GM21528 (cell line): ENCODE results near the gene MTM1.

Source experiments
- ATAC-seq: cut with Tn5 transposase; IDR thresholded peaks from one replicate; pipeline ENCODE4 v1.9.1; 2021; ENCODE audit warnings: mild to moderate bottlenecking, moderate library complexity; ENCODE audit not compliant: unreplicated experiment, low FRiP score

Gene MTM1

DNA sequence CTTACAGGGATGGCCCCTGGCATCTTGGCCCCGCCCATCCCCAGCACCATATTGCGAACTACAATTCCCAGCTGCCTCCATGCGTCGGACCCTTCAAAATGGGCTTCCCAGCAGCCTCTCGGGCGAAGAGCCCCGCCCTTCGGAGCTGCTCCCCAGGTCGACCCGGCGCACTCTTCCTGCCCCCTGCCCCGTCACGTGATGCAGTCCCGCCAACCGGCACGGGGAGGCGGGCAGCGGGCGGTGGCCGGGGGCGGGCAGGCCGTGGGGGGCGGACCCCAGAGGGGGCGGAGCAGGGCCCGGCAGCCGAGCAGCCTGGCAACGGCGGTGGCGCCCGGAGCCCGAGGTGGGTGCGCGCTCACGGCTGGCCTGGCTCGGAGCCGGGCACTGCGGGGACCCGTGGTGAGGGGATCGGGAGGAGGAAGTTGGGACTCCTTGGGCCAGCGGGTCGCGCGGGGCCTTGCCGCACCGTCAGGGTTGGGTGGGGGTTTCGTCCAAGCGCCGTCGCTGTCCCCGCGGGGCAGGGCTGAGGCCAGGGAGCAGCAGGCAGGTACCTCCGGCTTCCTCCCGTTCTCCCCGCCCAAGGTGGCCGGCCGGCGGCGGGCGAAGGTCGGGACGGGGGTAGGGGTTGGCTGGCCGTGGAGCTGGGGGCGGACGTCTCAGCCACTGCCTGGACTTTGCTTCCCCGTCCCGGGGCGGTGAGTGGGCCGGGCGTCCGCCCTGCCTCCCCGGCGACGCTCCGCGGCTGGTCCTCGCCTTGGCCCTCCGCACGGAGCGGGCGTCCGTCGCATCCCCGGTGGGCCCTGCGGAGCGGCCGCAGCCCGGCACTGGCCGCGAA lies at the start of gene MTM1:
Gene MTM1 (plus strand): TSS at position 302 of the 835 bp plus-strand sequence. CDS start 23,994 bp downstream, outside the sequence.
- peak; percentile 93 for ATAC-seq

DNA sequence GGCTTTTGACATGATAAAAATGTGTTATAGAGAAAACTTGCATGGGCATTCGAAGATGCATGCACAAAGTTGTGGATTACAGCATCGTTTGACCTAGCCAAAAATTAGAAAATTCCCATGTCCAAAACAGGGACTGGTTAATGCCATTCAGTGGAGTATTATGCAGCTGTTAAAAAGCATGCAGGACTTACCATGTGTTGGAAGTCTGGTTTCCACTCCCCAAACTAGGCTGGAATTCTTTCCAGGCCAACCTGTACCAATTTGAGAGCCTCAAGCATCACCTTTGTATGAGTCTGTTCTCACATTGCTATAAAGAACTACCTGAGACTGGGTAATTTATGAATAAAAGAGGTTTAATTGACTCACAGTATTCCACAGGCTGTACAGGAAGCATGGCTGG lies 45.9 kb upstream of the MTM1 start:
- no peak for ATAC-seq

DNA sequence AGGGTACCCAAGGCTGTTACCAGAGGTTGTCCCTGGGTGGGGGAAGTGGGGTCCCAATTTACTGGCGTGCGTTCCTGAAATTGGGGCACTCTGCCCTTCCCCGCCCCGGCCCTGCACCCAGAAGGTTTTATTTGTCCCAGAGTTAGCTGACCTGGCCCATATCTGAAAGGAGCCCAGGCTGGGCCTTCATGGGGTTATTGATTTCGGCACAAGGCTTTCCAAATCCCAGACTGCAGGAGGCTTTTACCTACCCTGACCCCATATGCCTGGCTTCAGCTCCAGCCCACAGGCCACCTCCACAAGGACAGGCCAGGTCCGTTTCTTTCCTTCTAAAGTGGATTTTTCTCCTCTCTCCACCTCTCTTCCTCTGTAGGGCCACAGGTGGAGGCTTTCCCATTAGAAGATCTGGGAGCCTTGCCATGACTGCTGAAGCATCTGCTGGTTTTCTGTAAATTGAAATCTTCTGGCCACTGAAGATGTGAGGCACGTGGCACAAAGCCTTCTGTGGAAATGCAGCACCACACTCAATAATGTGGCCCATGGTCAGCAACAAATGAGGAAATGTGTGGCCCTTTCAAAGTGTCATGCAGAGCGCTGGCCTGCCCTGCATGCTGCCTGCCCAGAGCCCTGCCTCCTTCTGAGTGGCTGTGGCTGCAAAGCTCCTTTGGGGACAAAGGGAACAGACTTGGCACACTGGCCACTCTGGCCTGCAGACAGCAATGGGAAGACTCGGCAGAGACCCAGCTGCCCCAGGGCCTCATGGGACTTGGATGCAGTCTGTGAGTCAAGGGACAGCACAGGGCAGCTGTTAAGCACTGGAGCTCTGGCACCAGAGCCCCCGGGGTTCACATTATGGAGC lies 43.1 kb upstream of the MTM1 start:
- no peak for ATAC-seq

DNA sequence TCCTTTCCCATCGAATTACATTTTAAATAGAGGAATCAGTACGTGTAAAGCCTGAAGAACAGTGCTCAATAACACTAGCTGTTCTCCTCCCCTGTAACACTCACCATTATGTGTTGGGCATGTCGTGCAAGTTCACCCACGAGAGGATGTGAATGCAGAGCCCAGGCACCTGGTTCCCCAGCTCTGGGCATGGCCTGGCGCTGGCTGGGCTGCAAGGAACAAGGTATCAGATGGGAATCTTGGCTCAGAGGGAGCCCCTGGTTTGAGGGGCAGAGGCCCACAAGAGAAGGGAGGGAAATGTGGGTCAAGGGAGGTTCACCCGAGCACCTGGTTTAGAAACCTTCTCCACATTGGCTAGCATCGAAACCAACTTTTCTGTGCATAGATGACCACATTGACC lies 41.7 kb upstream of the MTM1 start:
- no peak for ATAC-seq

DNA sequence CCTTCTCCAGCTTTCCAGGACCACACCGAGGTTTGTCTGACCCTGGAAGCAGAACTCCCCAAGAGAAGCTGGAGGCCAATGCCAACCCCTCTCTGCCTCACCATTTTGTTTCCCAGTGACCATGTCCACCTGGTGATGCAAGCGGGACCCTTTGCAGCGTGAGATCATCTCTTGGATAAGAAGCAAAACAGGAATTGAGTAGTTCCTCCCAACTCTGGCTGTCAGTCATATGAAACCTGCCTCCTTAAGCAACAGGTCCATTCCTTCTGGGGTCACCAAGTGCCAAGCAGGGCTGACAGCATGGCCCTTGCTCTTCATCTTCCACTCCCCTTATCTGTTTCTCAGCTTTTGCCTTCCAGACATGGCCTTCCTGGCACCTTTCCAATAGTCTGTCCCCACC lies 41.3 kb upstream of the MTM1 start:
- ATAC-seq, result no peak

DNA sequence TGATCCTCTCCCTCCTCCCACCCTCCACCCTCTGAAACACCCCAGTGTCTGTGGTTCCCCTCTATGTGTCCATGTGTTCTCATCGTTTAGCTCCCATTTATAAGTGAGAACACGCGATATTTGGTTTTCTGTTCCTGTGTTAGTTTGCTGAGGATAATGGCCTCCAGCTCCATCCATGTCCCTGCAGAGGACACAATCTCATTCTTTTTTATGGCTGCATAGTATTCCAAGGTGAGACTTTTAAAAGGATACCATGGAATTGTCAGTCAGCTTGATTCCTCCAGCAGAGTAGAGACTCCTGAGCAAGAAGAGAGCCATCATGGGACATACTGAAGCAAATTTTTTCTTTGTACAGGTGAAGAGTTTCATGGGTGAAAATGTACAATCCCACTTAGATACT lies 38.8 kb upstream of the MTM1 start:
- ATAC-seq, result no peak

DNA sequence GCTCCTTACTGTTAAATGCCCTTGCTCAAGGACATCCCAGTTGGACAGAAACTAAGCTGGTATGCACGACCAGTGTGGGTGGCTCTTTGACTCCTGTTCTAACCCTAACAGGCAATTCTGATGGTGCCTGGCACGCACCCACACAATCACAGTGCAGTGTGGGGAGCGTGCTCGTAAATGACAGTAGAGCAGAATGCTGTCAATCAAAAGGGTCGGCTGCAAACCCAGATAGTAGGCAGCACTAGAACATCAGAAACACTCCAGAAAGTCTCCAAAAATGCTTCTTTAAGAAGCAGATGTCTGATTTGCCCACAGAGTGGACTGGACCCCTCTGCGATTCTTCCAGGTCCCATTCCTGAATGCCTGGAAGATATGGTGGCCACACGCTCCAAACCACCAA lies 37.6 kb upstream of the MTM1 start:
- ATAC-seq, result no peak

DNA sequence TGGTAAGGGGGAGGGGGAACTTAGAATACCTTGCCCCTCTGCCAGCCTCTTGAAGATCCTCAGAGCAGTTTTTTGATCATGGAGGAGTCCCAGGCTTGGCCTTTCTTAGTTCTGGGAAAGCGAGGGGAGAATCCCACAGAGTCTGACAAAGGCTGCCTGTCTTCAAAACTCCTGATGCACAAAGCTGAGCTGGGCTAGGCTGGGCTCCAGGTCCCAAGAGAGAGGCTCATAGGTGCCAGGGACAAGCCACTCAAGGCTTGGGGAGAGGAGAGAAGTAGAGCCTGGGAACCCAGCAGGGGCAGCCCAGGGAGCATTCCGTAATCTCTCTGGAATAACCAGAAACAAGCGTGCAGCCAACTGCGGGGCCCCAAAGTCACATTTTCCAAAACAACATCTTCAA lies 37.0 kb upstream of the MTM1 start:
- no peak for ATAC-seq

DNA sequence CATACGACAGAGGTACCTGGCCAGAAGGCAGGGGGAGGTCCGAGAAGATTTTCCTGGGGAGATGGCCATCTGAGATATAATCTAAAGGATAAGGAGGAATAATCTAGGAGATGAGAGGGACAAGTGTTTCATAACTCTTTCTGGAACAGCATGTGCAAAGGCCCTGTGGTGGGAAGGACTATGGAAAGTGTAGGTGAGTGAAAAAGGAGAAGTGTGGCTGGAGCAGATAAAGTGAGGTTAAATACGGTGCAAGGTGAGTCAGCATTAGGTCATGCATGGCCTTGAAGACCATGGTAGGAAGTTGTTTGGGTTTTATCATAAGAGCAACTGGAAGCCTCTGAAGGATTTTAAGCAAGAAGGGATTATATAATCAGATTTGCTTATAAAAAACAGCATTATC lies 34.6 kb upstream of the MTM1 start:
- no peak for ATAC-seq

DNA sequence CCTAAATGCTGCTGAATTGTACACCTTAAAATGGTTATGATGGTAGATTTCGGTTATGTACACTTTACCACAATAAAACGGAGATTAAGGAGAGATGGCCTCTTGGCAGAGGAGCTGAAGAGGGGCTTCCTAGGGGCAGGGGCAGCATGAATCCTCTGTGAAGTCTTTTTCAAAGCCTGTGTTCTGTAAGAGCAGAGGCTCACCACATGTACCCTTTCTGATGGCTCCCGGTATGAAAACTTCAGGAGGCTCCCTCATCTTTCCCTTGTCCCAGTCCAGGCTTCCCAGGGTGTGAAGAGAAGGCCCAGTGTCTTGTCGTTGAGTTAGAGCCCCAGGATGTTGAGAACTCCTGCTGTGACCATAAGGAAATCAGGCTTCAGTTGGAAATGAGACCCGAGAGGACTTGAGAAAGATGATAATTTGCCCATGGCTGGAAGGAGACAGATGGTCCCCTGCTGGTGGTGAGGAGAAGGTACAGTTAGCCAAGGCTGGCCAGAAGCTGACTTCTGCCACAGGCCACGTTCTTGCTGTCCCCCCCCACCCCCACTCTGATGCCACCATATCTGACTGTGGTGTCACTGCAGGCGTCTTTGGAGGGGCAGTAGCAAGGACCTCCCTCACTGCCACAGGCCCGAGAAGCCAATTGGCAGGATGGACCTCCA lies 31.8 kb upstream of the MTM1 start:
- no peak for ATAC-seq

DNA sequence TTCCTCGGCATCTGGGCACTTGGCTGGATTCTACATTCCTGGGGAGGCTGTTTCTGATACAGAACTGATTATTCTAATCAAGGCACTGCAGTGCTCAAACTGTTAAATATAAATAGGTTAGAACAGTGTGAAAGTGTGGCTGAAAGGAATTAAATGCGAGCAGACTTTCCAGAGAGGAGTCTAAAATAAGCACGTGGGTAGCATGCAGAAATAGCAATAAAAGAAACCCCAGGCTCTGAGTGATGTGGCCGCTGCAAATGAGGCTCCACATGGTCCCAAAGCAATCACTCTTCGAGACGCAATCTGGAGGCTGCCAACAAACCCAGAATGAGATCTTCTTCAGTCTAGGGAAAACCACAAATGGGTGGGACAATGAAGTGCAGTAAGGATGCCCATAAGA lies 30.6 kb upstream of the MTM1 start:
- no peak for ATAC-seq

DNA sequence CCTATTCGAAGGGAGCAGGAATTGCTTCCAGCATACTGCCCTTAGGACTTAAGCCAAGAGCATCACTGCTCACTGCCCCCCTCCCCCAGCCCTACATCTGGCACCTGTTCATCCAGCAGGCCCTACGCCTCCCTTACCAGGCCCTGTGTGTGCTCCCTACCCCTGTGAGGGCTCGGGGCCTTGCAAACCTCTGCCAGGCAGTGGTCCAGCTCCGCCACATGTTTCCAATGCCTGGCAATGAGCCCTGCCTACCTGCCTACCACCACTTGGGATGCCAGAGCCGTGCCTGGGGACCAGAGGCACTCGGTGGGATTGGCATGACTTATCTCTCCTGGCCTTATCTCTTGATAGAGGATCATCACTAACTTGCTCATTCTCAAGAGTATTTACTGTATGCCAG lies 27.5 kb upstream of the MTM1 start:
- ATAC-seq, result no peak

DNA sequence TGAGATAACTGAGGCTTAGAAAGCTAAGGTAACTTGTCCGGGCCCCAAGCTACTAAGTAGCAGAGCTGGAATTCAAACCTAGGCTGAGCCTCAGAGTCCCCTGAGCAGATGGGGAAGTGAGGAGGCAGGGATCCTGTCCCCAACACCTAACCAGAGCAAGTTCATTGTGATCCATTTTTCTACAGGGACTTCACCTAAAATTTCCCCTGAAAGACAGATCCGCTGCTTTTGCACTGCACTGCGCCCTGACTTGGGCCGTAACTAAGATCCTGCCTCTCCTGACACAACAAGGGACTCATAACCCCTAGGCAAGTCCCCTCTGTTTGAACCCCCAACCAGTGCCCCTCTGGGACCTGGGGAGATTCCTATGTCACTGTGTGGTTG lies 25.6 kb upstream of the MTM1 start:
- peak; percentile 41 for ATAC-seq

DNA sequence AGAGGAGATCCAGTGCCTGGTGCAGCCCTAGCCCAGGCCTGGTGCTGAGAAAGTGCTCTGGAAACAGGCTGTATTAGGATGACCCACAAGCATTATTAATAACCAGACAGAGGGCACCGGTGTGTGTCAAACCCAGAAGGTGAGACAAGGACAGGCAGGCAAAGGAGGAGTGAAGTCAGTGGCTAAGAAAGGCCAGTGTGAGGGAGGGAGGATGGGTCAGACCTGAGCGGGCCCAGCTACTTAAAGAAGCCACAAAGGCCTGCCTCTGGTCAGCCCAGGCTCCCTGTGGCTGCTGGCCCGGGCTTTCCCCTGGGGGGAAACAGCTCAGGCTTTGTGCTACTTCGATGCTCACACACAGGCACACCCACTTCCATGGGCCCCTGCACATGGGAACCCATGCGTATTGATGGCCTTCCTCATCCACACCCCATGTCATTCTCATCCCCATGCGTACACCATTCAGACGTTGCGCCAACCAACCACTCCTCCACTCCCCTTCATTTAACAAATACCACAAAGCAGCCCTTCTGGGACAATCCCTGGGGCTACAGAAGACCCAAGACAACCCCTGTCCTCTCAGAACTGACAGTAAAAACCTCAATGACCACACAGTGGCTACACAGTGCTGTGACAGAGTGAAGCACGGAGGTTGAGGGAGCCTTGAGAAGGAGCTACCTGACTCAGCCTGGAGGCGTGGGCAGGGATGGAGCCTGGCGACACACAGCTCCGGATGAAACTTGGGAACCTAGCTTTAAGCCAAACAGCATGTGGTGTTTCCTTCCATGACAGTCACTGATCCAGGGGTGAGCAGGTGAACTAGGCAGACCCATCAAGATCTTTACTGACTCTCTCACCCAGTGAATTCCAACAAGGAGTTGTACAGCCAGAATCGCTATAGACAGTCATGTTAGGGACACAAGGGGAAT lies 24.9 kb upstream of the MTM1 start:
- peak; percentile 50 for ATAC-seq

DNA sequence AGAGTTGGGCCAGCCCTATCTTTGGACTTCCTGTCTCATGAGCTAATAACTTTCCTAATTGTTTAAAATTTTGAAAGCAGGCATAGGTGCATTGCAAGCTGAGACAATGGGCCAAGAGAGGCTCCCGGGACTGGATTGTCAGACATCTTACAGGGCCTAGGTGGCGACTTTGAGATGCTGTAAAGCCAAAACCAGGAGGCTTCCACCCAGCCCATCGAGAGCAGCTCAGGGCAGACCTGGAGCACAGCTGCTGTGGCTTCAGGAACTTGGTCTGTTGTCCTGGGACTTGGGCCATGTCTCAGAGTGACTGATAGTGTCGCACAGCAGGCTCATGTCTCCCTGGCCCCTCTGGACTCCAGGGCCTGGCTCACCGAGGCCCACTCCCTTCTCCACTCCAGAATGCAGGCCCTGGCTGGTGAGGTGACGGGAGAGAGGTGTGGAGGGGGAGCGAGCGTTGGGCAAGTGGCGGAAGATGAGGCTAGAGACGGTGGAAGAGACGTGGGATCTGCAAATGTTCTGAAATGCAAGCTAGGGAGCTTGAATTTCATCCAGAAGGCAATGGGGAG lies 24.1 kb upstream of the MTM1 start:
- no peak for ATAC-seq

DNA sequence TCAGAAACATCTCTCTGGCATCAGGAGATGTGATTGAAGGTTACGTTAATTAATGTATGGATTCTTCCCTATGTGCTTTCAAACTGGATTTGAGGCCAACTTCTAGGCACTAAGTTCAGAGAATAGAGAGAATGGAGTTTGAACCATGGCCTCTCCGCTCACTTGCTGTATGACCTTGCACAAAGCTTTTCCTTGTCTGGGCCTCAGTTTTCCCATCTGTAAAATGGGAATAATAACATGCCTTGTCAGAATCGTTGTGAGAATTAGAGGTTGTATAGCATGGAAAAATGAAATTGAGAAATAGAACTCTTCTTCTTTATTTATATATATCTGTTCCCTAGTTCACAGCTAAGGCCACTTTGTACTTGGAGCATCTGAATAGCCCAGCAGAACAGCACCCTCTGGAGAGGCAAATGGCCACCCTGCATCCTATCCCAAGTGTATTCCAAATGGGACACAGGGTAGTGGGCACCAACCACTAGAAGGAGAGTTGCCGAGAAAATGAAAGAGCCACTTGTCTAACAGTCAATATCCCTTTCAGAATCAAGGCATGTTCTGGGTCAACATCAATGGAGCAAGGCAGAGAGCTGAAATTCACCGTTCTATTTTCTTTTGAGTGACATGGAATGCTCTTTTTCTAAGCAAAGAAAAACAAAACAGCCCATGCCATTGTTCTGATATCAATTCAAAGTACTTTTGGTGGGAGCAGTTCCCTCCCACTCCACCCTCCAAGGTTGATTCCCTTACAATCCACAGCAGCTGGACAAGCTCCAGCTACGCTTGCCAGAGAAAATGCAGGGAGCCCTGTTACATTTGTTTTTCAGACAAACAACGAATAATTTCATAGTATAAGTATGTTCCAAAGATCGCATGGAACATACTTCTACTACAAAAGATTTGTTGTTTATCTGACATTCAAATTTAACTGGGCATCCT lies 23.3 kb upstream of the MTM1 start:
- ATAC-seq, result no peak

DNA sequence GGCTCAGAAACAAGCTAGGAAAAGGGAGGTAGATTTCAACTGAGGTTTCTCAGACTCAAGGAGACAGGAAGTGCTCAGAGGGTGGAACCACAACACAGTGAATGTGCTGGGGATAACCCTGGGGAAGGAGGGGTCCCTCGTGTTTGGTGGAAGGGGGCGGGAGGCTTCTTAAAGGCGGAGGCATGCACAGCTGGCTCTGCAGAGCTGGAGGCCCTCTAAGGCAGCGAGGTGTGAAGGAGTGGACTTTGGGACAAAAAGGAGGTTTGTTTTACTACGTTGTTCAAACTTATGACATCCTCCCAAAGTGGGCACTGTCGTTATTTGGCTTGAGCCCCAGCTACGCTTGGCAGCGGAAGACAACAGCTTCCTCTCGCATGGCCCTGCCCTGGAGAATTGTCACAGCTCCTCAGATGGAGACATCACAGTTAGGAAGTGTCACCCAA lies 21.7 kb upstream of the MTM1 start:
- no peak for ATAC-seq

DNA sequence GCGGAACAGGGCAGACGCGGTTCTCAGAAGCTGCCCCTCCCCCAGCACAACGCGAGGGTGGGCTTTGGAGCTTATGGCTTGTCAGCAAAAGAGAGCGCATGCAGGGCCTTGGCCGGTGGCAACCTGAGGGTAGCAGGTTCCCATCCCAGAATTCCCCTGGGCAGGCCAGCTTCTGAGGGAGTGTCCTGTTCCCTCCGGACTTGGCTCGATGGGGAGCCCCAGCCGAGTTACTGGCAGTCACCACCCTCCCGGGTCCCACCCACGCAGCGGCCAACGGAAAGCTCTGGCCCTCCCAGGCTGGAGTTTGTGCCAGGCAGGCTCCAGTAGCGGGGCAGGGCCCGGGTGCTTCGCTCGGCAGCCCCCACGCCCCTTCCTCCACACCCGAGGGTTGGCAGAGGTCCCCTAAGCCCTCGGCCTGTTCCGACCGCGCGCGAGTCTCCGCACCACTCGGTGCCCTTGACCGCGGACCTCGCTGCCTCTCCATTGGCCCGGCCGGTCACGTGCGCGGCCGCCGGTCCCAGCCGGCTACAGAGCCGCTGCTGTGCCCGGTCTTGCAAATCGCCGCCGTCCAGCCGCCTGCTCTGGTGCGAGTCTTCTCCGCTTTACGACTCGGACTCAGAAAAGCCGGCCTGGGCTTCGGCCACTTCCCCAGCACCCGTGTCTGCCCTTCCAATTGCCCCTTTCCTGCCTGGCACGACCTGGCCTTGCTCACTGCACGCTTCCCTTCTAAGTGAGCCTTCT lies 20.9 kb upstream of the MTM1 start:
- ATAC-seq, result peak; percentile 61
